Right hindlimb (tissue), 1 donor: ENCODE results near the gene POLR2E.

ENCODE experiments used
- DNase-seq: peaks from one replicate; pipeline ENCODE4 v3.0.0-alpha.2; 2018

The POLR2E gene

DNA sequence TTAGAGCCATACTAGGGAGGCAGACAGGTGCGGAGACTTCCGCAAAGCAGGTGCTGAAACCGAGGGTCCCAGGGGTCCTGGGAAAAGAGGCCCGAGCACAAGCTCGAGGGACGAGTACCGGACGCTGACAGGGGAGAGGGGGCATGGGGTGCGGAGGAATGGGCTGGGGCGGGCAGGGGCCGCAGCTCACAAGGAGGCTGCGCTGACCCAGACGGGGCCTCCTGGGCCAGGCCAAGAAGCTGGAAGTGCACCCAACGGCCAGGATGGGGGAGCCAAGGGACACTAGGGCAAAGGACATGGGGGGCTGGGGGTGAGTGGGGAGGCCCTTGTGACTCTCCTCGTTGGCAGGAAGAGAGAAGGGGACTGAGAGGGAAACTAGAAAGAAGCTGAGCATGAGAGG is 1.8 kb downstream of the POLR2E start:
- DNase-seq = no peak

GRCh38 chr19:1091544-1092175 is 3.5 kb downstream of the POLR2E start:
- no peak for DNase-seq

- peak; percentile 16 for DNase-seq
Observed at GRCh38 chr19:1090731-1091543, 4.2 kb downstream of the POLR2E start.

GRCh38 chr19:1089891-1090290 is 5.3 kb downstream of the POLR2E start:
- DNase-seq = peak; percentile 23

DNA sequence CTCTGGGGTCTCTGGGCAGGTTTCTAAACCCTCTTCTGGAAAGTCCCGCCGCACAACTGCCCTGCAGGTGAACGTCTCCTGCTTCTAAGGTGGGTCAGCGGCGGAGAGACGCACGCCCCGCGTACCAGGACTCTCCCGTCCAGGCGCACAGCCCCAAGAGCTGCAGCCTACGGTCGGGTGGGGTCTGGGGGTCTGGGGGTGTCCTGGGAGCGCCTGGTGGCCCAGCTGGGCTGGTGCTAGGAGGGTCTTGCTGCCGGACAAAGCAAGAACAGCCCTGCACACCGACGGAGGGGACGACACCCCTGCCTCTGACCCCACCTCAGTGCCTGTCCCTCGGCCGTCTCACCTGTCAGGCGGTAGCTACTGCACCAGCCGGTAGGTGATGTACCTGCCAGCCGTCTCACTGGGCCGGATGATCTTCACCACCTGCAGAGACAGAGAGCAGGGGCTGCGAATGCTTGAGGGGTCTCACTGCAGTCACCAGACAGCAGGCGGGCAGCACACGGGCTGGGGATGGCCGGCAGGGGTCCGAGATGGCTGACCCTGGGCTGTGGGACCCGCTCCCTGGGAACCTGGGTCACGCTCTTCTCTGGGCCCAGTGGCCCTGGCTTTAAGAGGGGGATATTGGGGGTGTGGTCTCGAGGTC is 5.9 kb downstream of the POLR2E start:
- no peak for DNase-seq

DNA sequence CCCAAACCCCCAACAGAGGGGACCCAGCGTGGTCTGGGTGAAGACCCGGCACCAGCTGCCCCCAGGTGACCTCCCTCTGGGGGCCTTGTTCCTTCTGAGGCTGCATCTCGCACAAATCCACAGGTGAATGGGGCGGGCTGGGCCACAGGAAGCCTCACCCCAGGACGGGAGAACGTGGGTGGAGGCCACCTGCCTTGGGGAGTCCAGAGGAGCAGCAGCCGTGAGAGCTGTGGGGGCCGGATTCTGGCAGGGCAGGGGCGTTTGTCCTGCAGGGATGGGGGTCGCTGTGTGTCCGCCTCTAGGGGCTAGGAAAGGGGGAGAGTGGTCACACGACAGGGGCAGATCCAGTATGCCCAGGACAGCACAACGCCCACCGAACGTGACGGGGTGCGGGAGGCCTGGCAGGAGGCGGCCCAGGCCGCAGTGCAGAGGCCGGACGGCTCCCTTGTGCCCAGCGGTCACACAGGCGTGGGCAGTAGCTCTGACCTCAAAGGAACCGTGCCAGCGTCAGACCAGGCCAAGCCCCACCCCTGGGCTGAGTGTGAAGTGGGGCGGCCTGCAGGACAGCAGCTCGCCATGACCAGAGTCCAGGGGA is 6.7 kb downstream of the POLR2E start:
- DNase-seq = no peak

DNA sequence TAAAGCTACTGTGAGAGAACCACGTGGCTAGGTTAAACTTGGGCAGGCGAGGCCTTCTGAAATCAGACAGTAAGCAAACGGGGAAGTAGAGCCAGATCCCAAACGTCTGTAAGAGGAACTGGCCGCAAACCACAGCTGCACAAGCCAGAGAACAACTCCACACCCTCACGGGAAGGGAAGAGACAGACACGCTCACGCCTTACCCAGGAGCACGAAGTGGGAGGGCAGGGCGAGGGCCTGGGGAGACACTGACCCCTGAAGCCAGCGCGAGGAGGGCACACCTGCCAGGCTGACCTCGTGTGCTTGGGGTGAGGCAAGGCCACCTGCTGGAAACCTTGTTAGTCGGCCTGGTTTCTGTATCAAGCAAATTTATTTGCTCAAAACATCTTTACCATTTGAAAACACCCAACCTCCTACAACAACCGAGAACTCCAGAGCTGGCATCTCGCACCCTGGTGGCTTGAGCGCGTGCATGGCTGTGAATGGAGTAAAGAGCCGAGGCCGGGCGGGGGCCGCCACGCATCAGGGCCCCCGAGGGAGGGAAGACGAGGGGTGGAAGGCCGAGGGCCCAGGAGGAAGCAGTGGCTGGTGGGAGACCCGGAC is 7.3 kb downstream of the POLR2E start:
- no peak for DNase-seq

DNA sequence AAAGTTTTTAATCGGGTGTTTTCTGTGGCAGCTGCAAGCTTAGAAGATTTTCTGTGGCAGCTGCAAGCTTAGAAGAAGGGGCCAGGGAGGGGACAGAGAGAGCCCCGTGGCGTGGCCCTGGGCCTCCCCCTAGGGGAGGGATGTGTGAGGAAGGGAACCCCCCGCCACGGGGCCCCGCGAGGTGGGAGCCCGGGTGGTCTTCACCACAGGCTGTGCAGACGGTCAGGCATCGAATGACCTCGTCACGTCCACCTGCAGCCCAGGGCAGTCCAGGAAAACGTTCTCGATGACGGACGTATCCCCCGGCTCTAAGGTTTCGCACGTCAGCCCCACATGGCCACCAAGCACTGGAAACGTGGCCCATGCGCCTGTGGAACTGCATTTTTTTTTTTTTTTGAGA is 8.6 kb downstream of the POLR2E start:
- no peak for DNase-seq

GRCh38 chr19:1085676-1086442 is 9.3 kb downstream of the POLR2E start:
- no peak for DNase-seq

DNA sequence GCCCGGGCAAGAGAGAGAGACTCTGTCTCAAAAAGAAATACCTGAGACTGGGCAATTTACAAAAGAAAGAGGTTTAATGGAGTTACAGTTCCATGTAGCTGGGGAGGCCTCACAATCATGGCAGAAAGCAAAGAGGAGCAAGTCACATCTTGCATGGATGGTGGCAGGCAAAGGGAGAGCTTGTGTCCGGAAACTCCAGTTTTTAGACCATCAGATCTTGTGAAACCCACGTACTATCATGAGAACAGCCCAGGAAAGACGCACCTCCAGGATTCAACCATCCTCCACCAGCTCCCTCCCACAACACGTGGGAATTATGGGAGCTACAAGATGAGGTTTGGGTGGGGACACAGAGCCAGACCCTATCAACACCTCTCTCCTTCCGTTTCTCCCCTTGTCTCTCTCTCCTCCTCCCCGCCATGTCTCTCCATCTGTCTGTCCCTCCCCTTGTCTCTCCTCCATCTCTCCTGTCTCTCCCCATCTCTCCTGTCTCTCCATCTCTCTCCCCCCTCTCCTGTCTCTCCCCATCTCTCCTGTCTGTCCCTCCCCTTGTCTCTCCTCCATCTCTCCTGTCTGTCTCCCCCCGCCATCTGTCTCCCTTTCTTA is 10.0 kb downstream of the POLR2E start:
- no peak for DNase-seq

GRCh38 chr19:1084024-1084868 is 10.9 kb downstream of the POLR2E start:
- peak; percentile 24 for DNase-seq

GRCh38 chr19:1082928-1083816 is 12.0 kb downstream of the POLR2E start:
- peak; percentile 13 for DNase-seq

DNA sequence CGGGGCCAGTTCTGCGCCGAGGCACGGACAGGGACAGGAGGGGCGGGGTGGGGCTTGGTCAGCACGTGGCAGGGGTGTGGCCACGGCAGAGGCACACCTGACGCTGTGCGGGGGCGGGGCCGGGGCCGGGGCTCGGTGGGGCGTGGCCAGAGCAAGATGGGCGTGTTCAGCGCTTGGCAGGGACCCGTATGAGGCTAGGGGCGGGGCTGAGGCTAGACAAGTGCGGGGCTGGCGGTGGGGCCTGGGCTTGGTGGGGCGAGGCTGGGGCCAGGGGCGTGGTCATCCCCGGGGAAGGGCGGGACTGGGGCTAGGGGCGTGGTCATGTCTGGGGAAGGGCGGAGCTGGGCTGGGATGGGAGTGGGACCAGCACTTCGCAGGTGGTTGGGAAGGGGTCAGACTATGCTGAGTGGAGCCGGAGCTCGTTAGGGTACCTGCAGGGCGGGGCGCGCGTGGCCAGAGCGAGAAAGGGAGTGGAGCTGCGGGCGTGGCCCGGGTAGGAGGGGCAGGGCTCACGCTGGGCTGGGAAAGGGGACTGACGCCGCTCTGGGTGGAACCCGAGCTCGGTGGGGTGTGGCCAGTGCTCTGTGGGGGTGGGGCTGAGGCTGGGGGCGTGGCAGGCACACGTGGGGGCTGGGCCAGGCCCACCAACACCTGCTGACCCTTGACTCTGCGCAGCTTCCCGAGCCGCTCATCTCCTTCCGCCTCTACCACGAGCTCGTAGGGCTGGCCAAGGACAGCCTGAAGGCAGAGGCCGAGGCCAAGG is 12.8 kb downstream of the POLR2E start:
- DNase-seq = peak; percentile 45

DNA sequence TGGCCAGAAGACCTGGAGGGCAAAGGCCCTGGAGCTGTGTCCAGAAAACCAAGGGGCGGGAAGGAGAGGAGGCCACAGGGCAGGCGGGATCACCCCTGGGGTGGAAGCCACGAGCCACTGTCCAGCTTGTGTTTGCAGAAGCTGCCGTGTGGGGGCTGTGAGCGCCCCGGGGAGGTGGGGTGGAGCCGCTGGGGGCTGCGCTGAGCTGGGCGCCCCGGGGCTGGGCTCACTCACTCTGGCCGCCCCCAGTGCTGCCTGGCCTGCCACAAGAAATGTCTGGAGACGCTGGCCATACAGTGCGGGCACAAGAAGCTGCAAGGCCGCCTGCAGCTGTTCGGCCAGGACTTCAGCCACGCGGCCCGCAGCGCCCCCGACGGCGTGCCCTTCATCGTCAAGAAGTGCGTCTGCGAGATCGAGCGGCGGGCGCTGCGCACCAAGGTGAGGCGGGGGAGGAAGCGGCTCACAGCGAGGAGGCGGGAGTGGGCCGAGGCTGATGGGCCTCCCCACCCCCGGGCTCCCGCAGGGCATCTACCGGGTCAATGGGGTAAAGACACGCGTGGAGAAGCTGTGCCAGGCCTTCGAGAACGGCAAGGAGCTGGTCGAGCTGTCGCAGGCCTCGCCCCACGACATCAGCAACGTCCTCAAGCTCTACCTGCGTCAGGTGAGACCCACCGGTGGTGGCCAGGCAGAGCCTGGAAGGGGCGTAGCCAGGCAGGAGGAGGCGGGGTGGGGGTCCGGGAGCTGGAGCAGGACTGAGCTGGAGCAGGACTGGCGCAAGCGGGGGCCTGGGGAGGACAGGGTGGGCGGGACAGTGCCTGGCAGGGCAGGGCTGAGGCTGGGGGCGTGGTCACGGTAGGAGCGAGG is 13.6 kb downstream of the POLR2E start:
- peak; percentile 15 for DNase-seq

- no peak for DNase-seq
Observed at GRCh38 chr19:1080360-1081161, 14.6 kb downstream of the POLR2E start.

DNA sequence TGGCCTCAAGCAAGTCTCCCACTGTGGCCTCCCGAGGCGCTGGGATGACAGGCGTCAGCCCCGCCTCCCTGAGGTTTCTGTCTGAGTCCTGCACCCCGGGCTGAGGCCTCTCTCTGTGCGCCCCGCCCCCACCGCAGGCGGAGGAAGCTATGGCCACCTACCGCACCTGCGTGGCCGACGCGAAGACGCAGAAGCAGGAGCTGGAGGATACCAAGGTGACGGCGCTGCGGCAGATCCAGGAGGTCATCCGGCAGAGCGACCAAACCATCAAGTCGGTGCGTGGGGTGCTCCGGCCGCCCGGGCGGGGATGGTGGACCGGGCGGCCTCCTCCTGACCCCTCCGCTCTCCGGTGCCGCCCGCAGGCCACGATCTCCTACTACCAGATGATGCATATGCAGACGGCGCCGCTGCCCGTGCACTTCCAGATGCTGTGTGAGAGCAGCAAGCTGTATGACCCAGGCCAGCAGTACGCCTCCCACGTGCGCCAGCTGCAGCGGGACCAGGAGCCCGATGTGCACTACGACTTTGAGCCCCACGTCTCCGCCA is 15.5 kb downstream of the POLR2E start:
- DNase-seq = no peak

GRCh38 chr19:1076951-1077350 is 18.2 kb downstream of the POLR2E start:
- no peak for DNase-seq
